BE2C (cell line): ENCODE measurements around the gene ADAMTSL2.

Experiments used
- DNase-seq: peaks from one replicate; pipeline ENCODE4 v3.0.0-alpha.2; 2020
- H3K27me3 ChIP-seq: fragments of 250-450 bp; sonication (Bioruptor Pico); 2 replicates; pipeline ENCODE4 v1.5.1; 2020; ENCODE audit warnings: mild to moderate bottlenecking
- H3K36me3 ChIP-seq: fragments of 250-450 bp; sonication (Bioruptor Pico); 2 replicates; pipeline ENCODE4 v1.5.1; 2020; ENCODE audit warnings: mild to moderate bottlenecking
- H3K4me1 ChIP-seq: fragments of 250-450 bp; sonication (Bioruptor Pico); 2 replicates; pipeline ENCODE4 v1.5.1; 2020
- H3K4me3 ChIP-seq: 2 replicates; pipeline ENCODE4 v1.5.1; 2011; ENCODE audit warnings: low read depth, low read length
- H3K9me3 ChIP-seq: fragments of 250-450 bp; sonication (Bioruptor Pico); 2 replicates; pipeline ENCODE4 v1.5.1; 2020
- CTCF ChIP-seq: IDR thresholded peaks from 2 replicates; pipeline ENCODE4 v1.5.1; 2012; ENCODE audit warnings: mild to moderate bottlenecking, low read depth, low read length

ADAMTSL2 gene

GRCh38 chr9:133603135-133603927 lies 68.8 kb downstream of the ADAMTSL2 start:
- Histone ChIP-seq H3K27me3 (no peaks in the 10 kb centered on the region), H3K9me3 (0 out of 2 replicates have a peak, but pooled peaks cover 2% of the 10 kb centered on the region)
- peak; percentile 27 for TF ChIP-seq CTCF

GRCh38 chr9:133604214-133604613 lies 69.7 kb downstream of the ADAMTSL2 start:
- peak; percentile 53 for DNase-seq
- peak; percentile 29 for TF ChIP-seq CTCF
- no peaks in the 10 kb centered on the region for H3K27me3 ChIP-seq
- H3K4me3 ChIP-seq = no peak overlapping the region
- peaks cover 59% of the 10 kb centered on the region for H3K36me3 ChIP-seq
- peaks cover 48% of the 10 kb centered on the region for H3K4me1 ChIP-seq
- H3K9me3 ChIP-seq = 0 out of 2 replicates have a peak, but pooled peaks cover 2% of the 10 kb centered on the region

More at GRCh38 chr9:133603135-133603927, 68.8 kb downstream of the ADAMTSL2 start:
- Histone ChIP-seq H3K36me3 (peaks cover 61% of the 10 kb centered on the region), H3K4me1 (peaks cover 48% of the 10 kb centered on the region), H3K4me3 (no peak overlapping the region)
- no peak for DNase-seq

GRCh38 chr9:133604856-133605255 lies 70.4 kb downstream of the ADAMTSL2 start:
- peak; percentile 31 for TF ChIP-seq CTCF
- H3K4me1 ChIP-seq = peaks cover 52% of the 10 kb centered on the region
- DNase-seq = peak; percentile 62
- no peaks in the 10 kb centered on the region for H3K9me3 ChIP-seq
- no peaks in the 10 kb centered on the region for H3K27me3 ChIP-seq
- H3K4me3 ChIP-seq = no peak overlapping the region
- H3K36me3 ChIP-seq = peaks cover 53% of the 10 kb centered on the region

- Histone ChIP-seq H3K4me3 (peak overlapping the region; percentile 71), H3K9me3 (no peaks in the 10 kb centered on the region), H3K4me1 (peaks cover 54% of the 10 kb centered on the region), H3K27me3 (no peaks in the 10 kb centered on the region), H3K36me3 (peaks cover 48% of the 10 kb centered on the region)
- no peak for DNase-seq
- no peak for TF ChIP-seq CTCF
These were observed 70.9 kb downstream of the ADAMTSL2 start for GRCh38 chr9:133605446-133605845.

- no peaks in the 10 kb centered on the region for H3K27me3 ChIP-seq
- no peak for DNase-seq
- no peak for TF ChIP-seq CTCF
- H3K36me3 ChIP-seq = peaks cover 48% of the 10 kb centered on the region
- H3K4me3 ChIP-seq = peak overlapping the region; percentile 71
- peaks cover 60% of the 10 kb centered on the region for H3K4me1 ChIP-seq
- H3K9me3 ChIP-seq = no peaks in the 10 kb centered on the region
These were observed 71.6 kb downstream of the ADAMTSL2 start for GRCh38 chr9:133605856-133606707.
